Activated CD8-positive, alpha-beta memory T cell treated with anti-CD3 and anti-CD28 coated beads for 4 hours (primary cell): ENCODE data around the gene BRICD5.
"Not testable (repeated sequence)": the region's sequence is repeated elsewhere in the genome, so short reads cannot be mapped to it uniquely, and the experiment has no call there.

Experiments
- DNase-seq, 2 donors: peaks; one replicate each; pipeline ENCODE4 v3.0.0-alpha.2; 2020; ENCODE audit warnings: low read depth in 2 of 2

The BRICD5 gene

DNA sequence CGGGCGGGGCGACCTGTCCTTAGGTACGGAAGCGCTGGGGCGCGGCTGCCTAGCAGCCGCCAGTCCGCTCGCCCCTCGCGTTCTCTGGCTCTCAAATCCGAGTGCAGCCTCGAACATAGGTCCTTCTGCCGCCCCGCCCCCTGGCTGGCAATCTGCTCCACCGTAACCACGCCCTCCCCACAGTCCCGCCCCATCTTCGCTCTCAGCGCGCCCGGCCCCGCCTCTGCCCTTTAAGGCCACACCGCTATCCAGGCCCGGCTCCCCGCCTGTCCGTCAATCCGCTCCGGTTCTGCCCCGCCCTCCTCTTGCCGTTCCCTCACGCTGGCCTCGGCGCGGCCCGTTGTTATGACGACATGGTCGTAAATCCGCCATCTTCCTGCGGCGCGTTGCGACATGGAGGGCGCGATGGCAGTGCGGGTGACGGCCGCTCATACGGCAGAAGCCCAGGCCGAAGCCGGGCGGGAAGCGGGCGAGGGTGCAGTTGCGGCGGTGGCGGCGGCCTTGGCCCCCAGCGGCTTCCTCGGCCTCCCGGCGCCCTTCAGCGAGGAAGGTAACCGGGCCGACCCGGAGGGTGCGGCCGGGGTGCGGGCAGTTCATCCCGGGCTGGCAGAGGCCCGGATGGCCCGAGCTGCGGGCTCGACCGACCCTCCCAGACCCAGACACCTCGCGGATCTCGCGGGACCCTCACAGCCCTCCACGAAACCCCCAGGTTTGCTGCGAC is 12.7 kb upstream of the BRICD5 start, which contains the start of gene E4F1:
Gene E4F1 (plus strand): TSS at position 371 of the 721 bp plus-strand sequence. CDS start 23 bp downstream, at position 394.
- DNase-seq = peak; percentile 96 to 99

DNA sequence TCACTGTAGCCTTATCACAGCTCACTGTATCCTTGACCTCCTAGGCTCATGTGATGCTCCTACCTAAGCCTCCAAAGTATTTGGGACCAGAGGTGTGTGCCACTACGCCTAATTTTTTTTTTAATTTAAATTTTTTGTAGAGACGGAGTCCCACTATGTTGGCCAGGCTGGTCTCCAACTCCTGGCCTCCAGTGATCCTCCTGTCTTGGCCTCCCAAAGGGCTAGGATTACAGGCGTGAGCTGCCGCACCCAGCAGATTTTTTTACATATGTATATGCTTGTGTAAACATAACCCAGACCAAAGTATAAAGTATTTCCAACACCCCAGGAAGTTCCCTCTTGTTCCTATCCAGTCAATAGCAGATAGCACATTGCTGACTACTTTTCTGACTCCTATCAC is 5.7 kb upstream of the BRICD5 start:
- DNase-seq = no peak

DNA sequence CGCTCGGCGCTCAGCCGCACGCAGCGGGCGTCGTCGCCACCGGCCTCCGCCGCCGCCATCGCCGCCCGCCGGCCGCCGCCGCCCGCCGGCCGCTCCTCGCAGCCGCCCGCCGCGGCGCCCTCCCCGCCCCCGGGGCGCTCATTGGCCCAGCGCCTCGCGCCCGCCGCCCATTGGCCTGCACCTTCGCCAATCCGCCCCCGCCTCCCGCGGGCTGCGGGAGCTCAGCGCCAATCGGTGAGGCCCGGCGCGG is 4.0 kb upstream of the BRICD5 start, which contains the start of gene PGP:
Gene PGP (minus strand): TSS at position 122 of the 250 bp plus-strand sequence. CDS start 63 bp downstream, at position 59.
- no peak for DNase-seq

DNA sequence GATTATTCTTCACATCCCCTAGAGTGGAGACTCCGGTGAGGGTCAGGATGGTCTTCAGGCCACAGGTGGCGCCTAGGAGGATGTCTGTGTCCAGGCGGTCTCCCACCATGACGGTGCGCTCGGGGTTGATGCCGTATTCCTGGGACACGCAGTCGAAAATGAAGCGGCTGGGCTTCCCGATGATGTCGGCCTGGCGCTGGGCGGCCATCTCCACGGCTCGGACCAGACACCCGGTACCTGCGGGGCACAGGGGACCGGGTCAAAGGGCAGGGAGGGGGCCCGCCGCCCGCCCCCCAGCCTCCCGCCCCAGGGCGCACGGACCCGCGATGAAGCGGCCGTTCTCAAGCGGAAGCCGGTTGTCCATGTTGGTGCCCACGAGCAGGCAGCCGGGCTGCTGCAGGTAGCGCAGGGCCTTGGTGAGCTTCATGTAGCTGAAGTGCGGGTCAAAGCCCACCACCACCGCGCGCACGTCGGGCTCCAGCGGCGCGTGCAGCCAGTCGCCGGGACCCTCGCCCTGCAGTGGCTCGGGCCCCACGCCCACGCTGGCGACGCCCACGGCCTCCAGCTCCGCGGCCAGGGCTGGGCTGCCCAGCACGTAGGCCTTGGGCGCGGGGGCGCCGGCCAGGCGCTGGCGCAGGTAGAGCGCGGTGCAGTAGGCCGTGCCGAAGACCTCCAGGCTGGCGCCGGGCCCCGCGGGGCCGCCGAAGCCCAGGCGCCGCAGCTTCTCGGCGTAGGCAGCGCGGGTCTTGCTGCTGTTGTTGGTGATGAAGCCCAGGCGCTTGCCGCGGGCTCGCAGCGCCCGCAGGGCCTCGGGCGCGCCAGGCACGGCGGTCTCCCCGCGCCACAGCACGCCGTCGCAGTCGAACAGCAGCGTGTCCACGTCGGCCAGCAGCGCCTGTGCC is 3.4 kb upstream of the BRICD5 start:
- DNase-seq = no peak

DNA sequence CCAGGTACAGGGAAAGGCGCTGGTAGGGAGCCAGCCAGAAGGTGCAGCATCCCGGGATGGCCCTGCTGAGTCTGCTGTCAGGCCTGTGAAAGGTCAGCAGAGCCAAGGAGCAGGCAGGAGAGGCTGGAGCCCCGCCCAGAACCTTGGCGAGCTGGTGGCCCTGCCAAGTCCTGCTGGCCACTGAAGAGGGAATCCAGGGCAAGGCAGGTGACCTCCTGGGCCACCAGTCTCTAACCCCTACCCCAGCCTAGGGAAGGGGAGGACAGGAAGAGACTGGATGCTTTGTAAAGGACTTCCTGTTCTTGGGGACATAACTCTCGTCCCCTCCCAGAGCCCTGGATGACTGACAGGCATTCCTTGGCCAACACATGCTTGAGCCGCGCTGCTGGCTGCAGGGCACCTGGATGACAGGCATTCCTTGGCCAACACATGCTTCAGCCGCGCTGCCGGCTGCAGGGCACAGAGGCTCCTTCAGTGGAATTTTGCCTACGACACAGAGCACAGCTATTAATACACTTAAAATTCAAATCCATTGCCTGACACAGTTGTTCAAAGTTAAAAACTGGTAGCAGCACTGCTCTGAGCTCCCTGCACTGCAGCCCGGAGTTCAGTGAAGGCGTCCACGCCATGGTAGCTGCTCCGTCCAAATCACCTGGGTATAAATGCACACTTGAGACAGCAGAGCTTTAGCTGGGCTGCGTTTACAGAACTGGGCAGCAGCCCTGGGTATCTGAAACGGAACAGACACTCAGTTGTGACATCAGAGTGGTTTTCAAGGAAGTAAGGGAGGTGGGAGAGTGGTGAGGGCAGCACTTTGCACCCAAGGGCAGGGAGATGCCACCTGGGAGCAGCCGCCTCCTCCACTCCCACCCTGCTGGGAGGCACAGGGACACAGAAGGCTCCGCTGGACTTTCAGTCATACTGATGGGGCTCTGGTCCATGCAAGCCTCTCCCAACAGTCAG is 2.0 kb upstream of the BRICD5 start:
- DNase-seq = no peak

DNA sequence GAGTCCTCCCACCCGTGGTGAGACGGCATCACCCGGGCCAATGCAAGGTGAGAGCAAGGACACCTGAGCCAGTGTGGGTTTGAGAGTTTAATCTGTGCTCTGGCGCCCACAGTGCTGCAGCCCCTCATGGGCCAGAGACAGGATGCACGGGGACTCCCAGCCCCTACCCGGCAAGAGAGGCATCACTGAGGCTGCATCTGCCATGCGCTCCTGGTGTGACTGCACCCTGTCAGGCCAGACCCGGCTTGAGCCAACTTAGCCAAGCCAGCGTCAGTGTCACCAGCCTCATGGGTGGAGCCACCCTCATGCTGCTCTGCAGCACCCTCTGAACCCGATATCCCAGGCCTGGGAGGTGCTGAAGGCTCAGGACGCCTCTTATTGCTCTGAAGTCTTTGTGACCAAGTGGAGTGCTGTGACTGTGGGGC is 1.3 kb upstream of the BRICD5 start:
- no peak for DNase-seq

DNA sequence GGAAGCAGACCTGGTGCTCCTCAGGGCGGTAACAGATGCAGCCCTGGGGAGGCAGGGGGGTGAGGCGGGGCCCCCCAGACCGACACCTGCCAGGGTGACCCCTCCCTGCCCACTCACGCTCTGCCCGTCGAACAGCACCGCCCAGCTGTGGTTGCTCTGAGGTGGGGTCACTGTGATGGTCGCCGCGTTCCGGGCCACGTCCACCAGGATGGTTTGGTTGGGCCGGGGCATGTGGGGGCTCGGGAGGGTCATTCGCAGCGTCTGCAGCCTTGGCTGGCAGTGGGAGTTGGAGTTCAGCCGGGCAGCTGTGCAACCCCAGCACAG is 692 bp downstream of the BRICD5 start:
- no peak for DNase-seq

DNA sequence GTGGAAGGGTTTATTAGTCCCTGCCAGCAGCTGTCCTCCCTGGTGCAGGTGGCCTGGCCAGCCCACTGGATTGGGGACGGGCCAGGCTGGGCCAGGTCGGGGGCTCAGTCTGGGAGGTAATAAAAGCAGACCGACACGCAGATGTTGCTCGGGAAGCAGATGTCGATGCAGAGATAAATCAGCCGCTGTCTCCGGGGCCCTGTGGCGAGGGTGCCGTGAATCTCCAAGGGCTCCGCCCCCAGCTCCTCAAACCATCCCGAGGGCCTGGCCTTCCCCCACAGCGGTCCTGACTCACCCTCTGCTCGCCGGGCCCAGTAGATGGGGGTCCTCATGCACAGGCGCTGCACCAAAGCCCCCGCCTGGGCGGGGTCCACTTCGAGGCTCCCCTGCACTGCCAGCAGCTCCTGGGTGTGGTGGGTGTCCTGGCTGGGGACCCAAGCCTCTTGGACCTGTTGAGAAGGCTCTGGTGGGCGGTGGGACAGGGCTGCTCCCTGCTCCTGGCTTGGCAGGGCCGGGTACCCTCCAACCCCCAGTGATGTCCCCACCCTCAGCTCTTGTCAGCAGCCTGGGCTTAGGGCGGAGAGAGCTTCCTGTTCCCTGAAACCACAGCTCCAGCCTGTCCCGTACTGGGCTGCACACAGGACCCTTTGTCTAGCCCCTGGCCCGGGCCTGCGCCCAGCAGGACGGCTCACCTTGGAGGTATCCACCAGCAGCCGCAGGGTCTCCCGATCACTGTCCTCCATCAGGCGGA is 1.2 kb downstream of the BRICD5 start:
- no peak for DNase-seq

DNA sequence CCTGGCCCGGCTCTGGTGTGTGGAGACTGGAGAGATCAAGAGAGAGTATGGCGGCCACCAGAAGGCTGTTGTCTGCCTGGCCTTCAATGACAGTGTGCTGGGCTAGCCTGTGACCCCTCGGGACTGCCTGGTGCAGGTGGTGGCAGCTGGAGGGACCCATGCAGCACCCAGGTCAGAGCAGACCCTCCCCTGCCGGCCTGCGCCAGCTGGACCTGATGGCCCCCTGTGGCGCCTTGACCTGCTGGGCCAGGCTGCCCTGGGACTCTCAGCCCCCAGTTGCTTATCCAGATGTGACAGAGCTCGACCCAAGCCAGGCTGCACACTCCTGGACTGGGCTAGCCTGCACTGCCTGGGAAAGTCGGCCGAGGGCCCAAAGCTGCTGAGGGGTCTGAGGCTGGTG is 1.9 kb downstream of the BRICD5 start:
- DNase-seq = no peak

DNA sequence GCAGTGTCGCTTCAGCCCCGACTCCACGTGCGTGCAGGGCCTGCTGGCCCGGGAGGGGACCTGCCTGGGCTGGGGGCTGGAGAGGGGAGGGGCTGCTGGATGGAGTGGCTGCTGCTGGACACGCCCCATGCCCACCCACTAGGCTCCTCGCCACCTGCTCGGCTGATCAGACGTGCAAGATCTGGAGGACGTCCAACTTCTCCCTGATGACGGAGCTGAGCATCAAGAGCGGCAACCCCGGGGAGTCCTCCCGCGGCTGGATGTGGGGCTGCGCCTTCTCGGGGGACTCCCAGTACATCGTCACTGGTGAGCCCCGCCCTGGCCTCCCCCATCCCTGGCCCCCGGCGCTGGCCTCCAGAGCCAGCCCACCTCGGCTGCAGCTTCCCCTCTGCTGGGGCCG is 2.4 kb downstream of the BRICD5 start:
- DNase-seq = no peak

DNA sequence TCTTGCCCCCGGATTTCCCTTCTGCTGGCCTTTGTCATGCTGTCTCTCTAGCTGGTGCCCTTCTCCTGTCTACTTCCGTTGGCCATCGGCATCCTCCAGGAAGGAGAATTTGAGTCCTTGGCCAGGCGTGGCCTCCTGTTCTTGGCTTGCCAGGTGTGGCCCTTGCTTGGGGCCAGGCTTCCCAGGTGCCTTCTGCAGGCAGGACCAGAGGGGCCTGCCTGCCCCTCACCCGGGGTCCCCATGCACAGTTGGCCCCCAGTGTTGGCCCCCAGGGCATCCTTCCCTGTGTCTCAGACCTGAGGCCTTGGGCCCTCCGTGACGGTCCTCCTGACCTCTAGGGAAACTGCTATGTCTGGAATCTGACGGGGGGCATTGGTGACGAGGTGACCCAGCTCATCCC is 2.8 kb downstream of the BRICD5 start:
- DNase-seq = no peak

DNA sequence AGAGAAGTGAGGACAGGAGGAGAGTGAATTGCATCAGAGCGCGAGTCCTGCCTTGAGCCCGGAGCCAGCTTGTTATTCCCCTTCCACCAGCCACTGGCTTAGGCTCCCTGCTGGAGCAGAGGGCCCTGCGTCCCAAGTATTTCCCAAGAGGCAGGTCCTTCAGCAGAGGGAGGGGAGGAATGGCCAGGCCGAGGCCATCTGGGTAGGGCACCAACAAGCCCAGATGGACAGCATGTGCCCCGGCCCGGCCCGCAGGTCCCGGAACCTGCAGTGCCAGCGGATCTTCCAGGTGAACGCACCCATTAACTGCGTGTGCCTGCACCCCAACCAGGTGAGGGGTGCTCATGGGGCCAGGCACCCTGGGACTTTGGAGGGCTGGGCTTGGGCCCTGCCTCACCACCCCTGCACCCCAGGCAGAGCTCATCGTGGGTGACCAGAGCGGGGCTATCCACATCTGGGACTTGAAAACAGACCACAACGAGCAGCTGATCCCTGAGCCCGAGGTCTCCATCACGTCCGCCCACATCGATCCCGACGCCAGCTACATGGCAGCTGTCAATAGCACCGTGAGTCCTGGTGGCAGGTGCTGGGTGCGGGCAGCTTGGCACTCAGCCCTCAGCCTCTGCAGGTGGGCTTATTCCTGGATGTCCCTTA is 3.8 kb downstream of the BRICD5 start:
- no peak for DNase-seq

DNA sequence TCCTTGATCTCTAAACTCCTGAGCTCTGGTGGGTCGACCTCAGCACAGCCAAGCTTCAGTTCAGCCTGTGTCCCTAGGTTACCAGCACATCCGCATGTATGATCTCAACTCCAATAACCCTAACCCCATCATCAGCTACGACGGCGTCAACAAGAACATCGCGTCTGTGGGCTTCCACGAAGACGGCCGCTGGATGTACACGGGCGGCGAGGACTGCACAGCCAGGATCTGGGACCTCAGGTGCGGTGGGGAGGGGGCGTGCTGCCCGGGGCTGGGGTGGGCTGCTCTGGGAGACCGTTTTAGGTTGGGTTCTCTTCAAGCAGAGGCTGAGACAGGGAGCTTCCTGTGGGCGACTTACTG is 4.3 kb downstream of the BRICD5 start:
- DNase-seq = no peak

DNA sequence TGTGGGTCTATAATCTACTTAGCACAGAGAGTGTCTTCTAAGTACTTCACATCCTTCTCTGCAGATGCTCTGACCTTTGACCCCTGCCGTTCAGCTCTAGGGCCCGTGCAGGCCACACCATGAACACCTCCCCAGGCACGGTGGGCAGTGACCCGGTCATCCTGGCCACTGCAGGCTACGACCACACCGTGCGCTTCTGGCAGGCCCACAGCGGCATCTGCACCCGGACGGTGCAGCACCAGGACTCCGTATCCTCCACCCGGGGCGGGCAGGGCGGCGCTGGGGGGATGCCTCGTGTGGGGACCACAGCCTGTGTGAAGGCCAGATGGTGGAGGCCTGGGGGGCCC is 4.7 kb downstream of the BRICD5 start:
- no peak for DNase-seq

DNA sequence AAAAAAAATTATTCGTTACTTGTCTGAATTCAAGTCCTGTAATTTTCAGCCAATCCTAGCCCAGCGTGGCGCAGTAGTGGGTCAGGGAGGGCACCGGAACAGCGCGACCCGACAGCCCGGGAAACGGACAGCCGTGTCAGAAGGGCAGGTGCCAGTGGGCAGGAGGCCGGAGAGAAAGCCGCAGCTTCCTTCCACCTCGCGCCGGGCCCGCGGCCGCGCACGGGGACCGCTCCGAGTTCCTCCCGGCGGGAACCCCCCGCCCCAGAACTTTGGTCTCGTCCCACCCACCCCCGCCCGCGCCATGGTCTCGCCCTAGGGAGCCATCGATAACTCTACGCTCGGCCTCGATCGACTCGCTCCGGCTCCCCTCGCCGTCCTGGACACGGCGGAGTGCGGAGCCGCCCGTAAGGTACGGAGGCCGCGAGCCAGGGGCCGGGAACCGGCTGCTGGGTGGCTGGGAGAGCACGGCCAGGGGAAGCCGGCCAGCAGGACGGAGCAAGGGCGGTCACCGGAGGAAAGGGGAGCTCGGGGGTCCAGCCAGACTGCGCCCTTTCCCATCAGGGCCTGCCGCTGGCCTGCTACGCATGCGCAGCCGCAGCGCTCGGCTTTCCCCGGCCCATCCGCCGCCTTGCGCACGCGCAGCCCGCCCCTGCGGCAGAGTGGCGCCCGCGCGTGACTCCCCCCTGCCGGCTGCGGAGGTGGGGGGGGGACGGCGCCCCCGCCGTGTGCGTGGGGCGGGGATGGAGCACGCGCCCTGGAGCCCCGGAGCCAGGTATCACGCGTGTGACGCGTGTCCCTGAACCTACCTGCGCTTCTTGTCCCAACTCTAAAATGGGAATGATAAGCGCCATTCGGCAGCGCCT is 5.3 kb downstream of the BRICD5 start, which contains the start of gene MLST8:
Gene MLST8 (plus strand): TSS at position 351 of the 863 bp plus-strand sequence. CDS start 632 bp downstream, outside the sequence.
- DNase-seq = peak; percentile 80 to 83

DNA sequence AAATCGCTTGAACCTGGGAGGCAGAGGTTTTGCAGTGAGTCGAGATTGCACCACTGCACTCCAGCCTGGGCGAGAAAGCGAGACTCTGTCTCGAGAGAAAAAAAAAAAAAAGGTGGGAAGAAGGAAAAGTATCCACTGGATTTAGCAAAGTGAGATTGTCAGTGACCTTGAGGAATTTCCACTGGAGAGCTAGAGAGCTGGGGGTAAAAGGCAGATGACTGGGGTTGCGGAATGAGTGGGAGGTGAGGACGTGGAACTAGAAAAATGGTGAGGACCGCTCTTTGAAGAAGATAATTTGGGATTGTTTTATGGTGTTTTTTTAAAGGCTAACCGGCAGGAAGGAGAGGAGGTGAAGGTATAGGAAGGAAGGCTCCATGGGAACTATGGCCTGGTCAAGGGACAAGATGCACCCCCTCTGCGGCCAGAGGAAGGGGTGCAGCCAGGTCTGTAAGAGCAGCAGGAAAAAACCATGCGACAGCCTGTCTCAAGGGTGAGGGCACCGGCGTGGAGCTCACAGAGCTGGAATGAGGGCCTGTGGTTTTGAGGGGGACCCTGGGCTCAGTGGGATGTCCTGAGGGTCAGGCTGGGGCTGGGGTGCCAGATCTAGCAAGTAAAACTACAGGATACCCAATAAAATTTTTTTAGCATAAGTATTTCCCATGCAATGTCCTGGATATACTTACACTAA is 6.1 kb downstream of the BRICD5 start:
- DNase-seq = no peak

DNA sequence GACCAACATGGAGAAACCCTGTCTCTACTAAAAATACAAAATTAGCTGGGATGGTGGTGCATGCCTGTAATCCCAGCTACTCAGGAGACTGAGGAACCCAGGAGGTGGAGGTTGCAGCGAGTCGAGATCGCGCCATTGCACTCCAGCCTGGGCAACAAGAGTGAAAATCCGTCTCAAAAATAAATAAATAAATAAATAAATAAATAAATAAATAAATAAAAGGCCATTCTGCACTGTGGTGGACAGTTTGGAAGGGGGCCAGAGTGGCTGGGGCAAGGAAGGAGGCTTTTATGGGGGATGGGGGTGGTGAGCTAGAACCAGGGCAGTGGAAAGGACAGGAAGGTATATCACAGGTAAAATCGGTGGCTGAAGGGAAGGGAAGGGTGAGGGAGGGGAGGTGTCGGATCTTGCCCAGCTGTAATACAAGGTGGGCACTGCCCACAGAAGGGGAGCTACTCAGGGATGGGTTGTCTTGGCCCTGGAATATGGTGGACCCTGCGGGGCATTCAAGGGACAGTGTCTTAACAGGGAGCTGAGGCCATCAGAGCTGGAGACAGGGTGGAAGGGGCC is 7.5 kb downstream of the BRICD5 start:
- not testable (repeated sequence) for DNase-seq

DNA sequence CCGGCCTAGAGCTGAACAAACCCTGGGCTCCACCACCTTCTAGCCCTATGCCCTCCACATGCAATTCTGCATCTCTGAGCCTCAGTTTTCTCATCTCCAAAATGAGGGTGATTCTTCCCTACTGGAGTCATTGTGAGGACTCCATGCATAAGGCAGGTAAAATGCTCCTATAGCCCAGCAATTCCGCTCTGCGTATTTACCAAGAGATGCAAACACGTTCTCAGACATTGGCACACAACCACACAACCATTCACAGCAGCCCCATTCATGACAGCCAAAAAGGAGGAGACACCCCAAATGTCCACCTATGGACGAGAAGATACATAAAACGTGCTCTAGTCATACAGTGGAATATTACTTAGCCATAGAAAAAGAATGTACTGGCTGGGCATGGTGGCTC is 10.3 kb downstream of the BRICD5 start:
- DNase-seq = no peak

DNA sequence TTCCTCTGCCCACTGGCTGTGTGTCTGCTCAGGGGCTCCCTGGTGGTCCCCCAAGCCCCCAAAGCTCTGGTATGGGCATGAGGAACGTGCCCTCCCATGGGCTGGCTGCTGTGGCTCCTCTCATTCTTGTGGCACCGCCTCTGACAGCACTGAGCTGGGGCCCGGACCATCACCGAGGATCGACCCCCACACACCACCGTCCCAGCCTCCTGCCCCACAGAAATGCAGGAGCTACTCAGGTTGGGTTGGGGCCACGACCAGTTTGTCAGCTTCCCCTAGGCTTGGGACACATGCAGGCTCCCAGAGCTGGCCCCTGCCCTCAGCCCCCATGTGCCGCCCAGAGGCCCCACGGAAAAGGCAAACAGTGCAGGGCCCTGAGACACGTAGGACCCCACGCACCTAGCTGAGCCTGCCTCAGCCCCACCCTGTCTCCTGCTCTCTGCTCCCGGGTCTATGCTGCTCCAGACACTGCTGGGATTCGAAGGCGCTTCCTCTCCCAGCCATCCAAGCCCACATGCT is 11.0 kb downstream of the BRICD5 start:
- no peak for DNase-seq
